Stimulated activated CD8-positive, alpha-beta memory T cell treated with anti-CD3 and anti-CD28 coated beads, Interleukin-12 subunit alpha, Interleukin-12 subunit beta, amount 100 ng/mL, for 24 hours (primary cell): ENCODE measurements around the gene RCBTB2.

Experiments used
- DNase-seq: peaks from one replicate; pipeline ENCODE4 v3.0.0-alpha.2; 2020; ENCODE audit errors: extremely low read depth

RCBTB2 gene

DNA sequence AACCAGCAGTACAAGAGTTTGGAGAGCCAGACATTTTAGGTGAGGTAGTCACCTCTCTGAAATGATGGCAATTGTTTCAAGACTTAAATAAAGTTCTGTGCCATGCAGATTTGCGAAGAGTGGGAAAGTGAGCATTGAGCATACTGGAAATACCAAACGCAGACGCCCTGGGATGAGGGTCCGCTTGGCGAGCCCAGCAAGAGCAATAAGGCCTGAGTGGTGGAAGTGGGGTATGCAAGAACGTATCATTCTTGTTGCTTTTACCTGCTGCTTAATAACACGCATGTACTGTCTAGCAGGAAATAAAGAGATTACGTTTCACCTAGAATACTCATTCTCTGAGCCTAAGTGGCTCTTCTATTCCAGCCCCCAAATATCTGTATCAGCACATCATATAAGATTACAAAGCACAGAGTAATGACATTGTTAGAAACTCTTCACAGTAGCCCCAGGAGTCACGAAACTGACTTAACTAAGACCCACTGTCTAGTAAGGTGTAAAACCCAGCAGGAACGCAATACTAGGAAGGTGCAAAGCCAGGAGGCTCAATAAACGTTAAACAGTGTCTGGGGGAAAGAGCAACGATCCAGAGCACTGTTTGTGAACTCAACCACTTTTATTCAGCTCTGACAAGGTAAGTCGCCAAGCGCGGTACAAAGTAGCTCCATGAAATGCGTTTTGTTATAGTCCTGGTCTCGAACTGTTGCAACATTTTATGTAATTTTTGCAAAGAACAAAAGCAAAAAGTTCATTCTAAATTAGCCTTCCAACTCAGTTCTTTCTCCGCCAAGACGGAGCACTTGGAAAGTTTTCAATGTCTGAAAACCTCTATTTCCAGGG is 1.2 kb downstream of the RCBTB2 start:
- DNase-seq, result no peak

DNA sequence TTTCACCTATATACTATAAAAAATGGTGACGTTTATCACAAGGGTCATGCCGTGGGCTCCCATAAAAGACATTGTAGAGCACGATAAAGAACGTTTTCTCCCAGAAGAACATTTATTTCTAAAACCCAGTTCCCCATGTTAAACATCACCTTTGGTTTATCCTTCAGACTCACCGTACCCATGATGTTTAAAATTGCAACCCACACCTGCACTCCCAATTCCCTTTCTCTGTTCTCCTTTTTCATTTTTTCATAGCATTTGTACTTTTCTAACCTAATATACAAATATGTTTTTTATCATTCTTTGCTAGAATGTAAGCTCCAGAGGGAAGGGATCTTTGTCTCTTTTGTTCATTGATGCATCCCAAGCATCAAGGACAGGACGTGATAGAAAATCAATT is 2.0 kb downstream of the RCBTB2 start:
- DNase-seq, result no peak

DNA sequence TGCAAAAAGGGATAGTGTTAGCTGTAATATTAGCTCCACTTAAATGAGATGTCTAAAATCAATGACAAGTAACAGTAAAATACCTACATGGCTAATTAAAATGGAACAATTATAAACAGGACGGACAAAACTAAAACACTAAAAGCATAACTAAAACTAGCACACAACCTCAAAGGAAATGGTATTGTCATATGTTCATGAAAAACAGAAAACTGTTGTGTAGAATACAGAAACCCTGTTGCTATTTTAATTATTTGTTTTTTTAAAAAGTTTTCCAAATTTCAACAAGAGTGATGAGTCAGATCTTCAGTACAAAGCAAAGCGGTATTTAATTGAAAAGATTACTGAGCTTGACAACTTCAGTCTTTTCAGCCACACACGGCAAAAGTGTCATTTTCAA is 4.2 kb downstream of the RCBTB2 start:
- no peak for DNase-seq

DNA sequence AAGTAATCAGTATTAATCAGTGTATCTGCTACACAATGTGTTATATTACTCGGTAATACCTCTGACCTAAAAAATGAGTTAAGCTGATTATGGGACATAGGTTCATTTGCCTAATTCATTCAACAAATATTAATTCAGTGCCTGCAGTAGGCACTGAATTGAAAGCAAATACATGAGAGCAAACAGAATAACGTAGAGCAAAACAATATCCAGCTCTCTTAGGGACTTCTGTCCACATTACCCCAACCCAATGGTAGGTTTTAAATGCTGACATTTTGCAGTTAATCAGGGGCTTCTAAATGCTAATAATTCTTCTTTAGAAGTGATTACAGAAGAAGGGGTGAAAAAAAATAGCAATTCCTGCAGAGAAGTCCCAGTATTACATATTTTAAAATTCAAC is 4.9 kb downstream of the RCBTB2 start:
- no peak for DNase-seq

DNA sequence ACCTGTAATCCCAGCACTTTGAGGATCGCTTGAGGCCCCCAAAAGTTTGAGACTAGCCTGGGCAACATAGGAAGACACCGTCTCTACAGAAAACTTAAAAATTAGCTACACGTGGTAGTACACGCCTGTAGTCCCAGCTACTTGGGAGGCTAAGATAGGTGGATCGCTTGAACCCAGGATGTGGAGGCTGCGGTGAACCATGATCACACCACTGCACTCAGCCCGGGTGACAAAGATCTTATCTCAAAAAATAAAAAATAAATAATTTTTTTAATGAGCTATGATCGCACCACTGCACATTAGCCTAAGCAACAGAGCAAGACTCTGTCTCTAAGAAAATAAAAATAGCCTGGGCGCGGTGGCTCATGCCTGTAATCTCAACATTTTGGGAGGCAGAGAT is 6.6 kb downstream of the RCBTB2 start:
- DNase-seq, result no peak

DNA sequence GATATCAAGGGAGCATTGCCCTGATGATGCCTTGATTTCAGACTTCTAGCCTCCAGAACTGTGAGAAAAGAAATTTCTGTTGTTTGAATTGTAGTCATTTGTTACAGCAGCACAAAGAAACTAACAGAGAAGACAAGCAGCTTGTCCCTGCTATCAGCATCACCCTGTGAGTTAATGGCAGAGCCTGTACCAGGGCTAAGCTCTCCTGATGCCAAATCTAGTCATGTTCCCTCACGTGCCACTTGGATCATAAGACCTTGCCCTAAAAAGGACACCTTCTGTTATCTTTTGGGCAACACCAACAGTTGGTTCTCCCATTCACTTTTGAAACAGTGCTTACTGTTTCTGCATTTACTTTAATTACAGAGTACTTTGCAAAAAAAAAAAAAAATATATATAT is 14.8 kb downstream of the RCBTB2 start:
- DNase-seq, result no peak

DNA sequence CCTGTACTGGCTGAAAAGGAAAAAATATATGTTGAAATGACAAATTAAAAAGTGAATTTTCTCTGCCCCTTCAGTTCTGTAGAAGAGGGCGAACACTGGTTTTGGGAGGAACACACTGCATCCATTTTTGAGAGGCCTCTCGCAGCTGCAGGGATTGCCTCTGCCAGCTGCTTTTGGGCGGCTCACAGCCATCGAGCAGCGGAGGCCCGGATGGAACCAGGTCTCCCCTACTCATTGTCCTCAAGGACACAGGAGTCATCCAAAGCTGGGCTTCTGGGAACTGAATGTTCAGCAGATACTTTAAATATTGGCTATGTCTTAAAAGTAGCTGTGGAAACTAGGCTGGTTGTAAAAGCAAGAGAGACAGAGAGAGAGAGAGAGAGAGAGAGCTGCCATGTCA is 17.1 kb downstream of the RCBTB2 start:
- no peak for DNase-seq

DNA sequence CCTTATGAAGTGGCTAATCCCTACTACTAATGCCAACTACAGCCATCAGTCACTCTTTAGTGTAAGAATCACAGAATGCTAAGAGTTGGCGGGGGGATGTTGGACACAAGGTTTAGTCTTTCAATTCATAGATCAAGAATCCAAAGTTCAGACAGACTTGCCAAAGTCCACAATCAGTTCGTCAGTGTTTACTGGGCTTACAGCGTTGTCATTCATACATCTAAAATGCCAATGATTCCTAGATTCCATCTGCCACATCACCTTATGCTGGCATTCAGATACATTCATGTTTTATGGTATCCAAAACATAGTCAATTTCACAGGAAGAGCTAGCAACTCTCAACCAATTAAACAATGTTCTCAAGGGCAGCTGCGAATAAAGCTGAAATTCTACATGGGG is 18.1 kb downstream of the RCBTB2 start:
- DNase-seq, result no peak

DNA sequence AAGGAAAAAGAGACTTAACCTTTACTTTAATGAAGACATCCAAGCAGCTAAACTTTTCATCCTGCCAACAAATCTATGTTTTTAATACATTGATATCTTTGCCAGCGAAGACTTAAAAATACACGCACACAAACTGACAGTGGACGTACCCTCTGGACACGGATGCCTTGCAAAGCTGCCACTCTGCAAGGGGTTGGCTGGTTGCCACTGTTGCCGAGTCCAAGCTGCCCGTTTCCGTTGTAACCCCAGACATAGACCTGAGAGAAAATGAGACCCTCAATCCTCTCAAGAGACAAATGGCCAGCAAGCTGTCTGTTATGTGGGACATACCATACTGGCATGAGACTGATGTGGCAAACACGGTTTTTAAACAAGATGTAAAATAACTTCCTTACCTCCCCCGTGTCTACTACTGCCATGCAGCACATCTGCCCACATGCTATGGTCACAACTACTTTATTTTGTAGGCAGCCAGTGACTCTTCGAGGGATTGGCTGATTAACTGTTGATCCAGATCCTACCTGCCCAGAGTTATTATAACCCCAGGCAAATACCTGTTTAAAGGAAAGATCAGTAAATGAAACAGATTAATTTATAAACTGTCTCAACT is 21.2 kb downstream of the RCBTB2 start:
- no peak for DNase-seq

DNA sequence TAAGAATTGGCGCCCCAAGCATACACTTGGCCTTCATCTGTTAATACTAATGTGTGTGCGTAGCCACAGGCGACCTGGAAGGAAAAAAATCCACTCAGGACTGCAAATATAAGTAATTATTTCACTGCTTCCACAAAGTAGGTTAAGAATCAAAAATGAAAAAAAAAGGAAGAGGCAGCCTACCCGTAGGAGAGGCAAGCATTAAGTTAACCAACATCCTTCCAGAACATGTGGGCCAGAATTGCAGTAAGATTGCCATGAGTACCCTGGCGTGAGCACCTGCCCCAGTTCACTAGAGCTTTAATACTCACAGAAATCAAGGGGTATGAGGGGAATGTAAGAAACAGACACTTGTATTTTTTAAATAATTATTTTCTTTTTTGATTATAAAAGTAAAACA is 22.2 kb downstream of the RCBTB2 start:
- DNase-seq, result no peak

DNA sequence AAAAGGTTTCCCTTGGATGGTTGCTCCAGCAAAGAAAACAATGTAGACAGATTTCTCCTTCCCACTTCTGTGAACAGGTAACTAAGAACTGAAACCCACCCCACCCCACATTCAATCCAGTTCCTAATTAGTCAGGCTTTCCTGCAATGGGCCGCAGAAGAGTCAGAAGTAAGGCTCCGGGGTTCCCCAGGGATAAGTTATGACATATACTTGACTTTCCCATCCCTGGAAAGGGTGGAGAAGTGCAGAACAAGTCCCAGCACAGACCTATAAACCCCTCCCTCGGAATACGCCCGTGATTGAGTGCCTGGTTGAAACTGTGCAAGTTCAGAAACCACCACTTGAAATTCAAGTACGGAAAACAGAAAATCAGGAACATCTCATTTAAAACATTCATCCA is 24.9 kb downstream of the RCBTB2 start:
- no peak for DNase-seq

DNA sequence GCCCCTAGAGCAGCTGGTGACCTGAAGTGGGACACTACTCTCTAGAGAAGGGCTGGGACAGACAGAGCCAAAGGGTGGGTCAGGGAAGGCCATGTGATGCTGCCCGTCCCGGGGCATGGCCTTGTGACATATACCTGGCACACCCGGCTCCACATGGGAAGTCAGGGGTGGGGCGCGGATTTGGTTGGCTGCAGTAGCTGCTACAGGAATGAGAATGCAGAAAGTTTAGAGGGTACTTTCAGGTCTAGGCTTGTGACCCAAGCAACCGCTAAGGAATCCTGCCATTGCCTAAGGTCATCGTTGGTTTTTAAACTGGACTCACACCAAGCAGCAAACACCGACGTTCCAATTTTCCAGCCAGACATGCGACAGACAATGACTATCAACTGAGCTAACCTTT is 25.9 kb downstream of the RCBTB2 start:
- no peak for DNase-seq

DNA sequence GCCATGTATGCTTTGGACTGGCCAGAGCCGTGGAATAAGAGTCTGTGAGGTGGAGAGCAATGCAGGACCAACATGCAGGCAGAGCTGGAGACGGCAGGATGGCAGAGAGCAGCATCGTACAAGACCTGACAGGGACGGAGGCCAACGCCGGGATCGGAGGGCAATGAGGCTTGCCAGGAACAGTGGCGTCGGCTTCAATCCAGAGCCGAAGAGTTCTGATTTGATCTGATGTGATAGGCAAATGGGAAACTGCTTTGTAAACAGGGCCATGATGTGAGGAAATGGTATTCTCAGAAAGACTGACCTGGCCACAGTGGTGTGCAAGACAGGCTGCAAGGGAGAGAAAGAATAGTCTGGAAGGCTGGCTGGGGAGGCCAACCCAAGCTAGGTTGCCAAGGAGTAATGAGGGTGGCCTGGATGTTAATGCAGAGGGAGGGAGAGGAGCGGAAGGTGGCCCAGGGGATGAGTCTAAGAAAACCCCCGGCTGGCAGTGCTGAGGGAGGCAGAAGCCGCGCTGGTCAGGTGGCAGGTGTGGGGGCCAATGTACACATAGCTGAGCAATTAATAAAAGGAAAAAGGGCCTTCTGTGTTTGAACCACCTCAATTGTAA is 26.7 kb downstream of the RCBTB2 start:
- no peak for DNase-seq

DNA sequence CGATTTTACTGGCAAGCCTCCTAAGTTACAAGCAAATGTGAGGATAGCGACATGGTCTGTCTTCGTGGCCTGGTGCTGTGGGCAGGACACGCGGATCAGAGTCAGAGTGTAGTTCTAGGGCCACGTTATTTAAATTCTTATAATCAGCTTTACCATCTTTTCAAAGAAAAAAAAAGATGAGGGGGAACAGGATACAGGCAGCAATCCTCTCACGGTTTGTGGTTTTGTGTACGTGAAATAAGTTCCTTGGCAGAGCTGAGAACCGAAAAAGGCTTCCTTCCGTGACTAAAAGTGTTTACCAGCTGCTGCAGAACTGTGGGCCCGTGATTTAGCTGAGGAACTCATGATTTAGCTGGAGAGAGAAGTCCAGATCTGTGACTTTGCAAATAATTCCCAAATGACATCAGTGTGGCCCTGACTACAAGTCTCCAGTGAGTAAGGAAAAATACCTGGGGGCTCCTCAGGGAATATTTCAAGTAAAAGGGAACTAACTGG is 27.2 kb downstream of the RCBTB2 start:
- no peak for DNase-seq

DNA sequence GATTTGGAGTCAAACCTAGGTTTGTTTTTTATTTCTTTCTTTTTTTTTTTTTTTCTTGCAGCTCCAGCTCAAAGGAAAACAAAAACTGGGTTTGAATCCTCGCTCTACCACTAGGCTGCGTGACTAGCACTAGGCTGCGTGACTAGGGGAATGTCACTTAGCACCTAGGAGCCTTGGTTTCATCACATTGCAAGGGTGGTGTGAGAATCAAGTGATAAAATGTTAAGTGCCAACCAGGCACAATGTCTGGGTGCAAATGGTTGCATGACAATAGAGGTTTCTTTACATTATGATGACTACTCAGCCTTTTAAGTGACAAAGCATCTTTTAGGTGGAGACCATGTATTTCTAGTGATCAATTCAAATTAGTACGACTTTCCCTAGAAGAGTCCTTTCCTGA is 27.9 kb downstream of the RCBTB2 start:
- DNase-seq, result no peak

DNA sequence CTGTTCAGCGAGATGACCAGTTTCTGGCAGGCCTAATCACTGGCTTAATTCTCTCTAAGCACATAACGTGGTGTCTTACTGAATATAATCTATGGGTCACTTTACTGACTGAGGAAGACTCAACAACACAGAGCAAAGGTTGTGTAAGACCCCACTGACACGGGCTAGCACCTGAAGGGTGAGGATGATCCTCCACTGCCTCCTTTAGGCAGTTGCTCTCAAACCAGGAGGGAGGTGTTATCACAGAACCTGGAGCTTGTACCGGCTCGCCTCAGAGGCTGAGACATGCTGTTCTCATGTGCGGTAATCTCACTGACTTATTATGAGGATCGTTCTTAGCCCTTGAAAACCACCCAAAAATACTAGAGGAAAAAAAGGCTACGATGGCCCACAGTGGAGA is 28.3 kb downstream of the RCBTB2 start:
- DNase-seq, result no peak

DNA sequence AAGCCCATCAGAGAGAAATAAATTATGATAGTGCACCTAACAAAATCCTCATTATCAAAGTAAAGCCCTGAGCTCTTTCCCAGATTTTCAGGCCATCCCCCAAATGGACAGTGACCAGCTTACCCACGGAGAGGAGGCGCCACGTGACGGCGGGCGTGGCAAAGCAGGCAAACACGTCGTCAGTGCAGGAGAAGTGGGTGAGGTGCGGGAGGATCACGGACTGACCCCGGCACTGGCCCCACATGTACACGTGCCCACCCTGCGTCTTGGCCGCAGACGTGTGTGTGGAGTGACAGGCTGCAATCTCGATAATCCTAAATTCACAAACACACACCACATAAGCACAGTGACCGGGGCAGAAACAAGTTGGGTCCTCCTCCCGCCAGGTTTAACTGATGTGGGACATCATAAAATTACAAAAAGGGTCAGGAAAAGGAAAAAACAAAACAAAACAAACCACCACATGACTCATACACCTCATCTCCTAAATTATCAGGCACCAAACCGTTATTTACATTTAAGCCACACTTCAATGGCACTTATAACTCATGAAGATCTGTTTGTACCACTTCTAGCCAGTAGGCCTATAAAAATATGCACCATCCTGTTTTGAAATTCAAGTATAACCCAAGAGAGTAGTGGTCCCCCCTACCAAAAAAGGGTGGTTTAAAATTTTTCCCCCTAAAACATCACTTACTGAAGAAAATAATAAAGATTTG is 30.1 kb downstream of the RCBTB2 start:
- DNase-seq, result no peak

DNA sequence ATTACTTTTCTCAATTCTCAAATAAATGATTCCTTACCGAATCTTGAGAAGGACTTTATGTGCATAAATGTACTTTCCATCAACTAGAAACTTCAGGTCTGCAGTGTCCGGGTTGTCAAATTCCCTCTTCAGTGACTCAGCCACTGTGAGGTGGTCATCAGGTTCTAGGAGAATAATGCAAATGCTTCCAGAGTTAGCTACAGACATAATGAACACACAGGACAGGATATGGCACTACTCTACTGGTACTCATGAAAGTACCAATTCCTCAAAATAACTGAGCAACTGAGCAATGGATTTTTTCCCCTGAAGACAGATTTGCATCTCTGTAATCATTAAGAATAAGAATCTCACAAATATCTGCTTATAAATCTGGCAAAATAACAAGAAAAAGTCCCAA is 31.2 kb downstream of the RCBTB2 start:
- DNase-seq, result no peak

DNA sequence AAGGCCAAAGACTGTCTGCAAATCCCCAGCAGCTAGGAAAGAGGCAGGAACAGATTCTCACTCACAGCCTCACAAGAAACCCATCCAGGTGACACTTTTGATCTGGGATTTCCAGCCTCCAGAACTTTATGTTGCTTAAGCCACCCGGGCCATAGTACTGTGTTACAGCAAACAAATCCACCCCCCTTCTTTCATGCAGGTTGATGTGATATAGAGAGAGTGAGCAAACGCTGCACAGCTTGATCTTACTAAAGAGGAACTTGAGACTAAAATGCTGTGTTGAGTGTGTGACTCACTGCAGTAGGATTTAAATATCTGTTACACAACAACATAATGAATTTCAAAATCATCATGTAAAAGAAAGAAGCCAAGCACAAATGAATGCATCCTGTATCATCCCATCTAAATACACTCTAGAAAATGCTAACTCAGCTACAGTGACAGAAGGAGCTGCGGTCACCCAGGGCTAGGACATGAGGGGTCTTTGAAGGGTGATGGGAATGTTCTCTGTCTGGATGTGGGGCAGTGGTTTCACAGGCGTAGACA is 32.2 kb downstream of the RCBTB2 start:
- DNase-seq, result no peak

DNA sequence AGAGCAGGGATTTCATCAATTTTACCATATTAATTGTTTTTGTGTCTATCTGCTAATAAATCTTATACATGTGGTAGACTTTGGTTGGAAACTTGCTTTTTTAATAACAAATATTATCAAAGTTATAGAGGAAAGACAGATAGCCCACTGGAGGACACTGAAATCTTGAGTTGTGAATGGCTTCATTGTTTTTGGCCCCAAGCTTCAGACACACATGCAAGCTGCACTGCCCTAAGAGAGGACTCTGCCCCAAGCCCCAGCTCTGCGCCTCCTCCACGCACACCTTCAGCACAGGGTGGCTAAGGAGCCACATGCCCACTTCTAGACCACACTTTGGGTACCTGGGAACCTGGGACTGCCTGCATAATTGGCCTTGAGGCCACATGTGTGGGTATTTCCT is 35.2 kb downstream of the RCBTB2 start:
- DNase-seq, result no peak

DNA sequence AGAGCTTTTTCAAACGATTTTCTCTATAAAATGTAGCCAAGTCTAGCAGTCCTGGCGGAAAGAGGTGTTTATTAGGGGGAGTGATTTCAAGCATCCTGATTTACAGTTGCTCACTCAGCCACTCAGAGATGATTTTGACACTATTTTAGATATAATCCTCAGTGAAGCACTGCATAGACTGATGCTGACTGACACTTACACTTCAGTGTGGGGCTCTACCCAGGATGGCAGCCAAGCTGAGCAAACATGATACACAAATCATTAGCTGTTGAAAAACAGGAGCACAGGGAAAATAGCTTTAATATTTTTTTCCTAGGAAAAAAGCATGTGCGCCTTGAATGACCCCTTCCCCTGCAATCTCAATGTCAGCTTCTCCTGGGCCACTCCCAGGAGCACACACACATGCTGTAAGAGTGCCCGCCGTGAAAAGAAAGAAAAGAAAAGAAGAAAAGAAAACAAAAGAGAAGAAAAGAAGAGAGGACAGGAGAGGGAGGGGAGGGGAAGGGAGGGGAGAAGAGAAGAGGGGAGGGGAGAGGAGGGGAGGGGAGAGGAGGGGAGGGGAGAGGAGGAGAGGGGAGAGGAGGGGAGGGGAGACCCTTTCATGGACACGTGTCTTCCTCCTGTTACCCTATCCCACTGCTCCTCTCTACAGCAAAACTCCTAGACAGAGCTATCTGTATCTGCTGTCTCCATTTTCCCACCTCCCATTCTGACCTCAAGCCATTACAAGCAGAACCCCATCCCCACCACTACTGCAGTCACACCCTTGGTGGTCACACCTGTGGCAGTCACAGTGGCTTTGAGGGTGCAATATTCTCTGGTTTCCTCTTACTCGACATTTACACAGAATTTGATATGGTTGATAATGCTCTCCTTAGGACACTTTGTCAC is 36.4 kb downstream of the RCBTB2 start:
- DNase-seq, result no peak
